ENCODE data around the gene SHISA9.

- TF ChIP-seq CTCF (IDR thresholded peaks at IDR 0.05; ENCODE audit: low read depth, low read length, poor library complexity, severe bottlenecking) (no peak), EZH2phosphoT487 (IDR thresholded peaks at IDR 0.05; ENCODE audit: borderline replicate concordance, low read length) (no peak)
Measured at GRCh38 chr16:13067648-13068047, 166.2 kb downstream of the SHISA9 start.
